ENCODE results near the gene CEP104. TPM values are rescaled to one million over a fixed set of nuclear protein-coding genes. Genes with fewer than 3 reads are reported as not detected.
A peak's percentile ranks its signal among the peaks of the same experiment; 100 is the strongest.

CEP104 gene
- polyA plus RNA-seq, 3 donors, result 8.3 to 25.1 (median 13.0) TPM

GRCh38 chr1:3896396-3897000 lies 39.5 kb upstream of the CEP104 start:
- Histone ChIP-seq H3K36me3 (replicated peaks in 1 of 2; ENCODE audit: control insufficient read depth in 1 of 2, insufficient read depth in 2 of 2, low read length in 2 of 2) (peaks cover 15 to 22% of the 10 kb centered on the region in 2 donors), H2AFZ (ENCODE audit: insufficient read depth, low read depth, low read length, poor library complexity, severe bottlenecking) (no peak overlapping the region), H3K4me1 (ENCODE audit: control insufficient read depth in 1 of 2, insufficient read depth in 2 of 2, low read length in 2 of 2) (peaks cover 20 to 35% of the 10 kb centered on the region in 2 donors), H3K27ac (ENCODE audit: low read depth in 1 of 2, low read length in 2 of 2) (no peak overlapping the region), H3K4me2 (replicated peaks; ENCODE audit: extremely low read depth, low read length, poor library complexity, severe bottlenecking) (no peak overlapping the region), H3K9ac (ENCODE audit: insufficient read depth, low read length, poor library complexity, severe bottlenecking) (no peak overlapping the region), H3K27me3 (ENCODE audit: control insufficient read depth in 2 of 2, insufficient read depth in 2 of 2, low read length in 2 of 2) (no peaks in the 10 kb centered on the region), H3K79me2 (ENCODE audit: insufficient read depth, low read length) (peaks cover 72% of the 10 kb centered on the region), H4K20me1 (ENCODE audit: insufficient read depth, low read length) (peaks cover 31% of the 10 kb centered on the region), H3K9me3 (replicated peaks in 1 of 2; ENCODE audit: control insufficient read depth in 1 of 2, insufficient read depth in 1 of 2, low read length in 2 of 2) (peaks cover 5 to 10% of the 10 kb centered on the region in 2 donors), H3K4me3 (replicated peaks in 1 of 3; ENCODE audit: low read depth in 2 of 3, low read length in 3 of 3) (no peak overlapping the region)
- intact Hi-C loops (cut with micrococcal nuclease), result loop anchor here (5.0 to 10.0 kb wide), 2 partner anchors 39 to 242 kb away; partner anchors contain the start of genes CEP104 (in 1 of the 2), DFFB (in 1 of the 2), TP73 (in 1 of the 2) and WRAP73 (in 1 of the 2)
- peak overlapping the region in 1 of 7 donors; percentile 28 for H3K27ac Mint-ChIP-seq
- H3K4me3 Mint-ChIP-seq, result no peak overlapping the region
- TF ChIP-seq CTCF (IDR thresholded peaks at IDR 0.05), result no peak
- no CpG with 5 or more reads among the region's 7 CpGs for WGBS (ENCODE audit: insufficient coverage)
- H3K9me3 Mint-ChIP-seq, result peaks cover 7 to 14% (median 11%) of the 10 kb centered on the region in 7 donors
- H3K36me3 Mint-ChIP-seq, result peaks cover 30 to 39% of the 10 kb centered on the region in 2 donors
- DNase-seq, result no peak
- H3K27me3 Mint-ChIP-seq (ENCODE audit: low read depth in 3 of 3), result no peaks in the 10 kb centered on the region
- H3K4me1 Mint-ChIP-seq, result peaks cover 29% of the 10 kb centered on the region

DNA sequence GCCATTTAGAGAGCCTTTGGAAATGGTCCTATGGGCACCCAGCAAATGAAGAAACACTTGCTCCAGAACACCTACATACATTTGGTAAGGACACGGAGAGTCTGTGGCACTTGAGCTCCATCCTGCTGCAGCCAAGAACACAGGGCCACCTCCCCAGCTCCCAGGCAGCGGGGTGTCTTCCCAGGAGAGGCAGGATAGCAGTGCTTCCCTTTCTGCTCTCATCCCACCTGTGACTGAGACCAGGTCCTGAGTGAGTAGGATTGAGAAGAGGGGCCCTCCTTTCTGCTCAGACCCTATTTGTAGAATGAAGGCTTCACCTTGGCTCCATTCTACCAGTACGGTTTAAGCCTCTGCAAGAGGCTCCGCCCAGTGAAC lies 38.9 kb upstream of the CEP104 start:
- no peak for TF ChIP-seq CTCF (IDR thresholded peaks at IDR 0.05)
- no peaks in the 10 kb centered on the region for H3K27me3 ChIP-seq (ENCODE audit: control insufficient read depth in 2 of 2, insufficient read depth in 2 of 2, low read length in 2 of 2)
- H3K9me3 Mint-ChIP-seq, result peaks cover 7 to 14% (median 11%) of the 10 kb centered on the region in 7 donors
- no peak overlapping the region for H3K4me3 Mint-ChIP-seq
- WGBS (ENCODE audit: insufficient coverage), result 100% methylated on average over 3 of the region's 4 CpGs
- H3K4me1 Mint-ChIP-seq, result peaks cover 29% of the 10 kb centered on the region
- peaks cover 25 to 36% of the 10 kb centered on the region in 2 donors for H3K4me1 ChIP-seq (ENCODE audit: control insufficient read depth in 1 of 2, insufficient read depth in 2 of 2, low read length in 2 of 2)
- H3K9ac ChIP-seq (ENCODE audit: insufficient read depth, low read length, poor library complexity, severe bottlenecking), result no peak overlapping the region
- H3K36me3 ChIP-seq (replicated peaks in 1 of 2; ENCODE audit: control insufficient read depth in 1 of 2, insufficient read depth in 2 of 2, low read length in 2 of 2), result peaks cover 15 to 22% of the 10 kb centered on the region in 2 donors
- H3K4me3 ChIP-seq (replicated peaks in 1 of 3; ENCODE audit: low read depth in 2 of 3, low read length in 3 of 3), result no peak overlapping the region
- H3K4me2 ChIP-seq (replicated peaks; ENCODE audit: extremely low read depth, low read length, poor library complexity, severe bottlenecking), result no peak overlapping the region
- DNase-seq, result no peak
- H4K20me1 ChIP-seq (ENCODE audit: insufficient read depth, low read length), result peaks cover 31% of the 10 kb centered on the region
- H2AFZ ChIP-seq (ENCODE audit: insufficient read depth, low read depth, low read length, poor library complexity, severe bottlenecking), result no peak overlapping the region
- H3K9me3 ChIP-seq (replicated peaks in 1 of 2; ENCODE audit: control insufficient read depth in 1 of 2, insufficient read depth in 1 of 2, low read length in 2 of 2), result peaks cover 5 to 10% of the 10 kb centered on the region in 2 donors
- peaks cover 72% of the 10 kb centered on the region for H3K79me2 ChIP-seq (ENCODE audit: insufficient read depth, low read length)
- no peaks in the 10 kb centered on the region for H3K27me3 Mint-ChIP-seq (ENCODE audit: low read depth in 3 of 3)
- H3K27ac Mint-ChIP-seq, result no peak overlapping the region
- H3K36me3 Mint-ChIP-seq, result peaks cover 30 to 39% of the 10 kb centered on the region in 2 donors
- H3K27ac ChIP-seq (ENCODE audit: low read depth in 1 of 2, low read length in 2 of 2), result no peak overlapping the region
- intact Hi-C loops (cut with micrococcal nuclease), result loop anchor here (5.0 to 10.0 kb wide), 2 partner anchors 39 to 241 kb away; partner anchors contain the start of genes CEP104 (in 1 of the 2), DFFB (in 1 of the 2), TP73 (in 1 of the 2) and WRAP73 (in 1 of the 2)
